Measurements from ENCODE around the gene RNF121.

RNF121 gene

DNA sequence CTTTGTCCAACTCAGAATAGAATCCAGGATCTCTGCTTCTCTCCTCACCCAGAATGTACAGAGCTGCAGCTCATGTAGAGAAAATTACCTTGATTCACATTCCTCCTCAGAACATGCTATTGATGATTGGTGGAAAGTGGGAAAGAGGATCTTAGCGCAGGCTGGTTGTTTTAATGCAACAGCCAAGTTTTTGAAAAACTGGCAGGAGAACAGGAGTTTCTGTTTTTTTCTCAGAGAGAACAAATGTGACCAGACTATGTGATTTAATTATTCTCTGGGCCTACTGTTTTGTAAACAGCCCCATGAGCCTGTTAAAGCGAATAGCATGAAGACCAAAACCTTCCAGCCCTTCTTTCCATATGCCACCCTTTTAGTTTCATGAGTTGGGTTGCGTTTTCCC is 50.8 kb downstream of the RNF121 start:
- ChIA-PET CTCF (interaction anchor here (1.8 kb wide), 1 partner anchor 452 kb away, joined by 3 read pairs; no protein-coding TSS in a partner anchor), POLR2A (no interaction called here)
- no peak for DNase-seq (ENCODE audit: extremely low spot score)
- TF ChIP-seq HDGF (IDR thresholded peaks at IDR 0.05; ENCODE audit: borderline replicate concordance) (no peak), ELF4 (IDR thresholded peaks at IDR 0.05) (no peak), FOXK2 (IDR thresholded peaks at IDR 0.05) (no peak), SP1 (IDR thresholded peaks at IDR 0.05) (no peak)

DNA sequence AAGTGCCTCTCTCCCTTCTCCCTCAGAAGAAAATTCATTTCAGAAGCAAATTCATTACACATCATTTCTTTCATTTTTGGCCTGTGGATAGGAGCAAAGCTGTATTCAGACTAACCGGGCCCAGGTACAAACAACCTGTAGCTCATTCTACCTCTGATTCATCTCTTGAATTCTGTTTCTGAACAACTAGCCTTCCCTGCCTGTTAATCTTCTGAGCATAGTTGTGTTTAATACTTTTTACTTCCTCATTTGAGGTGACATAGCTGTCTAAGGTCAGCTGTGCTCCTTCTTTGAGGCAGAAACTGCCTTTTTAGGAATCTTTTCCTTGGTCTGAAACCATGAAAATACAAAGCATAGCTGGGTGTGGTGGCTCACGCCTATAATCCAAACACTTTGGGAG is 57.3 kb downstream of the RNF121 start:
- ChIA-PET POLR2A (no interaction called here), CTCF (interaction anchor here (1.6 kb wide), 1 partner anchor 9 kb away, joined by 5 read pairs; no protein-coding TSS in a partner anchor)

DNA sequence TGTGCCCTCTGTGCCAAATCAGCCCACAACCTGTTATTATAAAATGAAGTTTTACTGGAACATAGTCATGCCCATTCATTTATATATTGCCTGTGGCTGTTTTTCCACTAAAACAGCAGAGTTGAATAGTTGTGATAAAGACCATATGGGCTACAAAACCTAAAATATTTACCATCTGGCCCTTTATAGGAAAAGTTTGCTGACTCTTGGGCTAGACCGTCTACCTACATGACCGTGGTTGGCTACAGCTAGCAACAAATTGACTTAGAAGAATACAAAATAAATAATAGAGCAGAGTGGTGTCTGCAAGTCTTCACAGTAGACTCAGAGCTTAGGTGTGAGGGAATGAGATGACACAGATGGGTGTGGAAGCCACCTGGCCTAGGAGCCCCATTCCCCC is 58.7 kb downstream of the RNF121 start:
- TF ChIP-seq ELF4 (IDR thresholded peaks at IDR 0.05) = no peak
- no peak for TF ChIP-seq TARDBP (IDR thresholded peaks at IDR 0.05)
- no peak for TF ChIP-seq BHLHE40 (IDR thresholded peaks at IDR 0.05; ENCODE audit: borderline replicate concordance)
- no peak for TF ChIP-seq FOXK2 (IDR thresholded peaks at IDR 0.05)
- TF ChIP-seq SUZ12 (IDR thresholded peaks at IDR 0.05) = no peak
- TF ChIP-seq L3MBTL2 (conservative IDR thresholded peaks at IDR 0.05) = no peak
- TF ChIP-seq NFRKB (IDR thresholded peaks at IDR 0.05) = no peak
- TF ChIP-seq HDGF (IDR thresholded peaks at IDR 0.05; ENCODE audit: borderline replicate concordance) = no peak
- TF ChIP-seq CTBP1 (IDR thresholded peaks at IDR 0.05; ENCODE audit: borderline replicate concordance) = no peak
- TF ChIP-seq, protein P1, sequence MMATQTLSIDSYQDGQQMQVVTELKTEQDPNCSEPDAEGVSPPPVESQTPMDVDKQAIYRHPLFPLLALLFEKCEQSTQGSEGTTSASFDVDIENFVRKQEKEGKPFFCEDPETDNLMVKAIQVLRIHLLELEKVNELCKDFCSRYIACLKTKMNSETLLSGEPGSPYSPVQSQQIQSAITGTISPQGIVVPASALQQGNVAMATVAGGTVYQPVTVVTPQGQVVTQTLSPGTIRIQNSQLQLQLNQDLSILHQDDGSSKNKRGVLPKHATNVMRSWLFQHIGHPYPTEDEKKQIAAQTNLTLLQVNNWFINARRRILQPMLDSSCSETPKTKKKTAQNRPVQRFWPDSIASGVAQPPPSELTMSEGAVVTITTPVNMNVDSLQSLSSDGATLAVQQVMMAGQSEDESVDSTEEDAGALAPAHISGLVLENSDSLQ (IDR thresholded peaks at IDR 0.05) = no peak
- TF ChIP-seq LEF1 (IDR thresholded peaks at IDR 0.05; ENCODE audit: borderline replicate concordance) = no peak
- TF ChIP-seq ZNF384 (IDR thresholded peaks at IDR 0.05) = no peak
- no peak for TF ChIP-seq FOXA1 (IDR thresholded peaks at IDR 0.05)
- TF ChIP-seq SP1 (IDR thresholded peaks at IDR 0.05) = no peak
- TF ChIP-seq ARNT (IDR thresholded peaks at IDR 0.05) = no peak
- no peak for TF ChIP-seq FOXM1 (IDR thresholded peaks at IDR 0.05; ENCODE audit: borderline replicate concordance)
- CTCF ChIA-PET = interaction anchor here (0.6 to 1.6 kb wide), 2 partner anchors 9 to 11 kb away, joined by 3 to 5 read pairs; no protein-coding TSS in a partner anchor
- no peak for DNase-seq (ENCODE audit: extremely low spot score)
- POLR2A ChIA-PET = no interaction called here

More for the DNA sequence above, 57.3 kb downstream of the RNF121 start:
- TF ChIP-seq FOXK2 (IDR thresholded peaks at IDR 0.05) (no peak), LEF1 (IDR thresholded peaks at IDR 0.05; ENCODE audit: borderline replicate concordance) (no peak), FOXM1 (IDR thresholded peaks at IDR 0.05; ENCODE audit: borderline replicate concordance) (no peak), ELF4 (IDR thresholded peaks at IDR 0.05) (no peak), HDGF (IDR thresholded peaks at IDR 0.05; ENCODE audit: borderline replicate concordance) (no peak), SUZ12 (IDR thresholded peaks at IDR 0.05) (no peak), TARDBP (IDR thresholded peaks at IDR 0.05) (no peak), FOXA1 (IDR thresholded peaks at IDR 0.05) (no peak), BHLHE40 (IDR thresholded peaks at IDR 0.05; ENCODE audit: borderline replicate concordance) (no peak), ARNT (IDR thresholded peaks at IDR 0.05) (no peak), SP1 (IDR thresholded peaks at IDR 0.05) (no peak), CTBP1 (IDR thresholded peaks at IDR 0.05; ENCODE audit: borderline replicate concordance) (no peak), ZNF384 (IDR thresholded peaks at IDR 0.05) (no peak)
- TF ChIP-seq, protein P1 (IDR thresholded peaks at IDR 0.05) = no peak
- no peak for DNase-seq (ENCODE audit: extremely low spot score)

DNA sequence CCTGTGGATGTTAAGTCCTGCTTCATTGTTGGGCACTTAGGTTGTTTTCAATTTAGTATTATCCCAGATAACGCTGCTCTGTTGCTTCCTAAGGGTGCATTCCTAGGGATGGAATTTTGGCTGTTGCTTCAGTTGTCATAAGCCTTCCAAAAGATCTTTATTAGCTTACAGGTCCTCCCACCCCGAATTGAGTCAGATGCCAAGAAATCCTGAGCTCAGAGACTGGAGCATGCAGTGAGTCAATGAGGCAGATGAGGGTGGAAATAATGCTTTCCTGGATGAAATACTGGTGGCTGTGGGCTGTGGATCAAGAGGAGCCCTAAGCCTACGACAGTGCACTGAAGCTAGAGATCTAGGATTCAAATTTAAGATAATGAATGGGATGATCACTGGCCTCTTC is 59.2 kb downstream of the RNF121 start:
- CTCF ChIA-PET = interaction anchor here (0.6 kb wide), 1 partner anchor 10 kb away, joined by 3 read pairs; no protein-coding TSS in a partner anchor
- DNase-seq (ENCODE audit: extremely low spot score) = no peak
- TF ChIP-seq HDGF (IDR thresholded peaks at IDR 0.05; ENCODE audit: borderline replicate concordance) (no peak), L3MBTL2 (conservative IDR thresholded peaks at IDR 0.05) (no peak), NFRKB (IDR thresholded peaks at IDR 0.05) (no peak), FOXM1 (IDR thresholded peaks at IDR 0.05; ENCODE audit: borderline replicate concordance) (no peak), FOXK2 (IDR thresholded peaks at IDR 0.05) (no peak), TARDBP (IDR thresholded peaks at IDR 0.05) (no peak), CTBP1 (IDR thresholded peaks at IDR 0.05; ENCODE audit: borderline replicate concordance) (no peak), BHLHE40 (IDR thresholded peaks at IDR 0.05; ENCODE audit: borderline replicate concordance) (no peak), FOXA1 (IDR thresholded peaks at IDR 0.05) (no peak), SUZ12 (IDR thresholded peaks at IDR 0.05) (no peak), SP1 (IDR thresholded peaks at IDR 0.05) (no peak), ZNF384 (IDR thresholded peaks at IDR 0.05) (no peak), ELF4 (IDR thresholded peaks at IDR 0.05) (no peak), LEF1 (IDR thresholded peaks at IDR 0.05; ENCODE audit: borderline replicate concordance) (no peak), ARNT (IDR thresholded peaks at IDR 0.05) (no peak)
- TF ChIP-seq, protein P1 (IDR thresholded peaks at IDR 0.05) = no peak
- POLR2A ChIA-PET = no interaction called here

DNA sequence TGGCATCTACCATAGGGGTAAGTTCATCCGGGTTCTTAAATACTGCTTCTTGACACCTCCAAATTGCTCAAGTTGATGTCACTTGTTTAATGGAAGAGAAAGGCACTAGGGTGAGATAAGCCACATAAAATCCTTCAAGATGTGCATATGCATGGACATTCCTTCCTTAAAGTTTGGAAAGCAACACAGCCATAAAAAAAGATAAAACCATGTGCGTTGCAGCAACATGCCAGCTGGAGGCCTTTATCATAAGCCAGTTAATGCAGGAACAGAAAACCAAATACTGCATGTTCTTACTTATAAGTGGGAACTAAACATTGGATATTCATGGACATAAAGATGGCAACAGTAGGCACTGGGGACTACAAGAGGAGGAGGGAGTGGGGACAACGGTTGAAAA is 61.9 kb downstream of the RNF121 start:
- no peak for TF ChIP-seq CTBP1 (IDR thresholded peaks at IDR 0.05; ENCODE audit: borderline replicate concordance)
- no peak for TF ChIP-seq ELF4 (IDR thresholded peaks at IDR 0.05)
- no peak for TF ChIP-seq SP1 (IDR thresholded peaks at IDR 0.05)
- no peak for TF ChIP-seq FOXM1 (IDR thresholded peaks at IDR 0.05; ENCODE audit: borderline replicate concordance)
- no peak for TF ChIP-seq NFRKB (IDR thresholded peaks at IDR 0.05)
- no peak for TF ChIP-seq BHLHE40 (IDR thresholded peaks at IDR 0.05; ENCODE audit: borderline replicate concordance)
- TF ChIP-seq, protein P1 (IDR thresholded peaks at IDR 0.05) = no peak
- TF ChIP-seq HDGF (IDR thresholded peaks at IDR 0.05; ENCODE audit: borderline replicate concordance) = no peak
- ChIA-PET POLR2A (no interaction called here), CTCF (no interaction called here)
- no peak for DNase-seq (ENCODE audit: extremely low spot score)

Measured in HEK293T (cell line).